Panc1 (cell line): ENCODE measurements around the gene SELENOI. TPM values are rescaled to one million over a fixed set of nuclear protein-coding genes. Genes with fewer than 3 reads are reported as not detected.

ENCODE experiments used
- ATAC-seq: fragments of 200-7000 bp; cut with Tn5 transposase; 2 replicates; pipeline ENCODE4 v1.9.1; 2020; ENCODE audit warnings: mild to moderate bottlenecking, moderate library complexity
- BruUV-seq: library from RNA; stranded (reverse); fragments of 400-500 nt; replicated peaks from 2 replicates; lab custom pipeline; 2021; lab: Mats Ljungman, UMichigan
- CTCF ChIA-PET: fragments of 300-600 bp; sonication (Branson Sonifier 250); formaldehyde crosslinking; loops from one replicate; lab custom pipeline; 2022; ENCODE audit warnings: antibody characterized with exemption; lab: Charles Lee
- POLR2A ChIA-PET: fragments of 300-600 bp; sonication (Branson Sonifier 250); formaldehyde crosslinking; loops from one replicate; lab custom pipeline; 2022; ENCODE audit warnings: antibody characterized with exemption; lab: Charles Lee
- DNase-seq: peaks from one replicate; pipeline ENCODE4 v3.0.0-alpha.2; 2010; ENCODE audit warnings: low read depth, low spot score
- H3K27ac ChIP-seq: 2 replicates; pipeline ENCODE4 v1.5.1; 2011; ENCODE audit warnings: mild to moderate bottlenecking, low read length, inconsistent platforms
- H3K27me3 ChIP-seq: fragments of 200-500 bp; sonication (Bioruptor generic); 2 replicates; pipeline ENCODE4 v1.6.0; 2014; ENCODE audit warnings: low read length, inconsistent platforms; ENCODE audit not compliant: control insufficient read depth, insufficient read depth
- H3K36me3 ChIP-seq: fragments of 200-500 bp; sonication (Bioruptor generic); 2 replicates; pipeline ENCODE4 v1.5.1; 2014; ENCODE audit warnings: inconsistent platforms, mild to moderate bottlenecking, low read length, moderate library complexity; ENCODE audit not compliant: control insufficient read depth, insufficient read depth
- H3K4me1 ChIP-seq: 2 replicates; pipeline ENCODE4 v1.5.1; 2011; ENCODE audit warnings: inconsistent platforms, mild to moderate bottlenecking, low read length, moderate library complexity; ENCODE audit not compliant: control insufficient read depth, insufficient read depth
- H3K4me3 ChIP-seq, 2 experiments: 2 replicates each; pipeline ENCODE4 v1.5.1; 2011 to 2012; ENCODE audit warnings: low read depth in 2 of 2, low read length in 2 of 2, mild to moderate bottlenecking in 2 of 2, inconsistent platforms in 1 of 2, moderate library complexity in 1 of 2
- H3K9me3 ChIP-seq: fragments of 200-500 bp; sonication (Bioruptor generic); 2 replicates; pipeline ENCODE4 v1.5.1; 2014; ENCODE audit warnings: low read depth, mild to moderate bottlenecking, inconsistent platforms, low read length, moderate library complexity; ENCODE audit not compliant: control insufficient read depth, insufficient read depth
- POLR2AphosphoS5 ChIP-seq: IDR thresholded peaks from 2 replicates; pipeline ENCODE4 v1.6.1; 2012; ENCODE audit warnings: mild to moderate bottlenecking, low read depth, low read length, moderate library complexity
- SIN3A ChIP-seq: IDR thresholded peaks from 2 replicates; pipeline ENCODE4 v1.6.1; 2012; ENCODE audit warnings: low read depth, mild to moderate bottlenecking, low read length, moderate library complexity, borderline replicate concordance; ENCODE audit not compliant: insufficient read depth
- TCF7L2 ChIP-seq: IDR thresholded peaks from 2 replicates; pipeline ENCODE4 v1.6.1; 2011; ENCODE audit warnings: mild to moderate bottlenecking, low read depth, low read length, inconsistent platforms
- in situ Hi-C: cut with HindIII; loops from 2 replicates; pipeline ENCODE4 v1.10.0; 2016; ENCODE audit warnings: low sequenced_read_pairs, low pct_unique_long_range_greater_than_20kb
- intact Hi-C: fragments of 100-400 bp; cut with micrococcal nuclease; formaldehyde crosslinking; loops from one replicate; pipeline ENCODE4 v1.10.0; 2022; ENCODE audit not compliant: unreplicated experiment
- total RNA-seq: library from RNA; stranded (reverse); gene quantifications from one replicate; pipeline ENCODE4 v1.2.1, GENCODE V29; 2021; ENCODE audit not compliant: unreplicated experiment
- TF ChIP-seq, protein P1 (sequence below), 2 experiments: IDR thresholded peaks; 2 replicates each; pipeline ENCODE4 v1.6.1; 2011 to 2012; ENCODE audit warnings: low read depth in 2 of 2, control low read depth in 1 of 2, low read length in 1 of 2, mild to moderate bottlenecking in 1 of 2, moderate library complexity in 1 of 2; ENCODE audit not compliant: insufficient read depth in 1 of 2
- TF ChIP-seq, protein P2 (sequence below): fragments of 450-650 bp; IDR thresholded peaks from 2 replicates; pipeline ENCODE4 v1.5.1; 2017; ENCODE audit warnings: mild to moderate bottlenecking

SELENOI gene
- total RNA-seq, 1 experiment from 2014 or later: 28.5 TPM

DNA sequence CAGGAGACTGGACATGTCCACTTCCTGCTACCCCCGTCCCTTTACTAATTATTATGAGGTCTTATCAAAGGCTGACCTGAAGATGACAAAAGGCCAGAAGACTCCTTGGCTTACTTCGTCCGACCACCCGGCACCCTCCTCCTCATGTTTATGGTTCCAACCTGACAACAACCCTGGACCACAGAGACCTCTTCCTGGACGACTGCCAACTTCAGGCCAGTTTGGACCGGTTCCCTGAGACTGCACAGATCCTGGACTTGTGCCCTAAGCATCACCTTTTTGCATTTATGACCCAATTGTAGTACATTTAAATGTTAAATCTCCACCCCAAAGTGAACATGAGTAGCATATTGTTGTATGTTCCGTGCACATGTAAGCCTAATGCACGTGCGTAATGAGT lies 61.6 kb downstream of the SELENOI start:
- Histone ChIP-seq H3K27ac (no peak overlapping the region), H3K4me1 (0 out of 2 replicates have a peak, but pooled peaks cover 2% of the 10 kb centered on the region), H3K27me3 (no peaks in the 10 kb centered on the region), H3K4me3 (no peak overlapping the region), H3K36me3 (no peaks in the 10 kb centered on the region), H3K9me3 (no peaks in the 10 kb centered on the region)
- no peak for DNase-seq
- ATAC-seq: no peak
- TF ChIP-seq, protein P1, sequence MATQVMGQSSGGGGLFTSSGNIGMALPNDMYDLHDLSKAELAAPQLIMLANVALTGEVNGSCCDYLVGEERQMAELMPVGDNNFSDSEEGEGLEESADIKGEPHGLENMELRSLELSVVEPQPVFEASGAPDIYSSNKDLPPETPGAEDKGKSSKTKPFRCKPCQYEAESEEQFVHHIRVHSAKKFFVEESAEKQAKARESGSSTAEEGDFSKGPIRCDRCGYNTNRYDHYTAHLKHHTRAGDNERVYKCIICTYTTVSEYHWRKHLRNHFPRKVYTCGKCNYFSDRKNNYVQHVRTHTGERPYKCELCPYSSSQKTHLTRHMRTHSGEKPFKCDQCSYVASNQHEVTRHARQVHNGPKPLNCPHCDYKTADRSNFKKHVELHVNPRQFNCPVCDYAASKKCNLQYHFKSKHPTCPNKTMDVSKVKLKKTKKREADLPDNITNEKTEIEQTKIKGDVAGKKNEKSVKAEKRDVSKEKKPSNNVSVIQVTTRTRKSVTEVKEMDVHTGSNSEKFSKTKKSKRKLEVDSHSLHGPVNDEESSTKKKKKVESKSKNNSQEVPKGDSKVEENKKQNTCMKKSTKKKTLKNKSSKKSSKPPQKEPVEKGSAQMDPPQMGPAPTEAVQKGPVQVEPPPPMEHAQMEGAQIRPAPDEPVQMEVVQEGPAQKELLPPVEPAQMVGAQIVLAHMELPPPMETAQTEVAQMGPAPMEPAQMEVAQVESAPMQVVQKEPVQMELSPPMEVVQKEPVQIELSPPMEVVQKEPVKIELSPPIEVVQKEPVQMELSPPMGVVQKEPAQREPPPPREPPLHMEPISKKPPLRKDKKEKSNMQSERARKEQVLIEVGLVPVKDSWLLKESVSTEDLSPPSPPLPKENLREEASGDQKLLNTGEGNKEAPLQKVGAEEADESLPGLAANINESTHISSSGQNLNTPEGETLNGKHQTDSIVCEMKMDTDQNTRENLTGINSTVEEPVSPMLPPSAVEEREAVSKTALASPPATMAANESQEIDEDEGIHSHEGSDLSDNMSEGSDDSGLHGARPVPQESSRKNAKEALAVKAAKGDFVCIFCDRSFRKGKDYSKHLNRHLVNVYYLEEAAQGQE (IDR thresholded peaks at IDR 0.05; ENCODE audit: insufficient read depth in 1 of 2, low read depth in 2 of 2, low read length in 1 of 2): no peak
- no peak for TF ChIP-seq SIN3A
- TF ChIP-seq, protein P2, sequence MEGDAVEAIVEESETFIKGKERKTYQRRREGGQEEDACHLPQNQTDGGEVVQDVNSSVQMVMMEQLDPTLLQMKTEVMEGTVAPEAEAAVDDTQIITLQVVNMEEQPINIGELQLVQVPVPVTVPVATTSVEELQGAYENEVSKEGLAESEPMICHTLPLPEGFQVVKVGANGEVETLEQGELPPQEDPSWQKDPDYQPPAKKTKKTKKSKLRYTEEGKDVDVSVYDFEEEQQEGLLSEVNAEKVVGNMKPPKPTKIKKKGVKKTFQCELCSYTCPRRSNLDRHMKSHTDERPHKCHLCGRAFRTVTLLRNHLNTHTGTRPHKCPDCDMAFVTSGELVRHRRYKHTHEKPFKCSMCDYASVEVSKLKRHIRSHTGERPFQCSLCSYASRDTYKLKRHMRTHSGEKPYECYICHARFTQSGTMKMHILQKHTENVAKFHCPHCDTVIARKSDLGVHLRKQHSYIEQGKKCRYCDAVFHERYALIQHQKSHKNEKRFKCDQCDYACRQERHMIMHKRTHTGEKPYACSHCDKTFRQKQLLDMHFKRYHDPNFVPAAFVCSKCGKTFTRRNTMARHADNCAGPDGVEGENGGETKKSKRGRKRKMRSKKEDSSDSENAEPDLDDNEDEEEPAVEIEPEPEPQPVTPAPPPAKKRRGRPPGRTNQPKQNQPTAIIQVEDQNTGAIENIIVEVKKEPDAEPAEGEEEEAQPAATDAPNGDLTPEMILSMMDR: no peak
- TF ChIP-seq TCF7L2: no peak
- TF ChIP-seq POLR2AphosphoS5: no peak
- no TSS peak for BruUV-seq
- in situ Hi-C loops: no loop called here
- intact Hi-C loops: loop anchor here (10.0 kb wide), 1 partner anchor 167 kb away; no protein-coding TSS in a partner anchor
- ChIA-PET POLR2A (interaction anchor here (0.6 kb wide), 1 partner anchor 23 kb away, joined by 4 read pairs; no protein-coding TSS in a partner anchor), CTCF (no interaction called here)

DNA sequence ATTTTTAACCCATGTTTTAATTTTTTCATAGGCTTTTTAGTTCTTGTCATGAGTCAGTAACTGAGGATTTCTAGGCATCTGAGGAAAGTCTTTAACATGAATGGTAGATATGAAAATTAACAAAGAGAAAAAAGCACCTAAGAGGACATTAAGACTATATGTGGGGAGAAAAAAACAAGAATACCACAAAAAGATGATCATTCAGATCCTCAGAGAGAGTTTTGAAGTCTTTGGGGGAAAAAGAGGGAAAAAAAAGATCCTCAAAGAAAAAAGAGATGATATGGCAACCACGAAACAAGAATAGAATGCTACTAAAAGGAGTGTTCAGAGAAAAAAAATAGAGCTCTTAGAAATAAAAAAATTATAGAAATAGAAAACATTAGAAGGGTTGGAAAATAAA lies 63.8 kb downstream of the SELENOI start:
- no peaks in the 10 kb centered on the region for H3K9me3 ChIP-seq
- in situ Hi-C loops: no loop called here
- intact Hi-C loops: loop anchor here (10.0 kb wide), 1 partner anchor 165 kb away; no protein-coding TSS in a partner anchor

More for the DNA sequence above, 63.8 kb downstream of the SELENOI start:
- H3K27ac ChIP-seq: no peak overlapping the region
- TF ChIP-seq TCF7L2 (no peak), POLR2AphosphoS5 (no peak), SIN3A (no peak)
- TF ChIP-seq, protein P1 (IDR thresholded peaks at IDR 0.05; ENCODE audit: insufficient read depth in 1 of 2, low read depth in 2 of 2, low read length in 1 of 2): no peak
- TF ChIP-seq, protein P2: no peak
- no TSS peak for BruUV-seq
- no peaks in the 10 kb centered on the region for H3K36me3 ChIP-seq
- 0 out of 2 replicates have a peak, but pooled peaks cover 2% of the 10 kb centered on the region for H3K4me1 ChIP-seq
- H3K27me3 ChIP-seq: no peaks in the 10 kb centered on the region
- DNase-seq (no peak), ATAC-seq (no peak)
- CTCF ChIA-PET: no interaction called here
- H3K4me3 ChIP-seq: no peak overlapping the region
- POLR2A ChIA-PET: interaction anchor here (0.6 kb wide), 1 partner anchor 356 kb away, joined by 4 read pairs; no protein-coding TSS in a partner anchor
